ENCODE measurements around the gene TLCD1.
"Not testable (repeated sequence)": the region's sequence is repeated elsewhere in the genome, so short reads cannot be mapped to it uniquely, and the experiment has no call there.

The TLCD1 gene

GRCh38 chr17:28725660-28726225, 290 bp downstream of the TLCD1 start:
- in situ Hi-C loops (cut with HindIII; ENCODE audit: low pct_ligation_motif_present, low sequenced_read_pairs): no loop called here
- no peaks in the 10 kb centered on the region for H3K27me3 ChIP-seq (replicated peaks)
- no peak for TF ChIP-seq CTCF (IDR thresholded peaks at IDR 0.05; ENCODE audit: low read depth, low read length, missing control alignments)
- H3K4me3 ChIP-seq (ENCODE audit: low read depth, low read length): peak overlapping the region; percentile 70
- H3K36me3 ChIP-seq (replicated peaks): peaks cover 41% of the 10 kb centered on the region
- H3K27ac ChIP-seq: peak overlapping the region; percentile 50
- peak; percentile 42 for DNase-seq

- Histone ChIP-seq H3K27me3 (replicated peaks) (no peaks in the 10 kb centered on the region), H3K27ac (peak overlapping the region; percentile 50), H3K36me3 (replicated peaks) (peaks cover 43% of the 10 kb centered on the region), H3K4me3 (ENCODE audit: low read depth, low read length) (peak overlapping the region; percentile 70)
- TF ChIP-seq CTCF (IDR thresholded peaks at IDR 0.05; ENCODE audit: low read depth, low read length, missing control alignments): peak; percentile 19
- peak; percentile 47 for DNase-seq
- in situ Hi-C loops (cut with HindIII; ENCODE audit: low pct_ligation_motif_present, low sequenced_read_pairs): no loop called here
These were observed 820 bp downstream of the TLCD1 start for GRCh38 chr17:28725166-28725659.

GRCh38 chr17:28724500-28725165, 1.4 kb downstream of the TLCD1 start:
- Histone ChIP-seq H3K27ac (peak overlapping the region; percentile 50), H3K36me3 (replicated peaks) (peaks cover 43% of the 10 kb centered on the region), H3K27me3 (replicated peaks) (no peaks in the 10 kb centered on the region), H3K4me3 (ENCODE audit: low read depth, low read length) (peak overlapping the region; percentile 70)
- TF ChIP-seq CTCF (IDR thresholded peaks at IDR 0.05; ENCODE audit: low read depth, low read length, missing control alignments): no peak
- DNase-seq: no peak
- in situ Hi-C loops (cut with HindIII; ENCODE audit: low pct_ligation_motif_present, low sequenced_read_pairs): no loop called here

- DNase-seq; H3K27ac ChIP-seq; H3K27me3 ChIP-seq (replicated peaks); H3K4me3 ChIP-seq (ENCODE audit: low read depth, low read length); in situ Hi-C loops (cut with HindIII; ENCODE audit: low pct_ligation_motif_present, low sequenced_read_pairs): not testable (repeated sequence)
- peaks cover 43% of the 10 kb centered on the region for H3K36me3 ChIP-seq (replicated peaks)
These were observed 2.1 kb downstream of the TLCD1 start for GRCh38 chr17:28723836-28724499.

GRCh38 chr17:28723159-28723835, 2.7 kb downstream of the TLCD1 start:
- in situ Hi-C loops (cut with HindIII; ENCODE audit: low pct_ligation_motif_present, low sequenced_read_pairs): no loop called here
- peaks cover 43% of the 10 kb centered on the region for H3K36me3 ChIP-seq (replicated peaks)
- no peaks in the 10 kb centered on the region for H3K27me3 ChIP-seq (replicated peaks)
- DNase-seq: no peak
- no peak for TF ChIP-seq CTCF (IDR thresholded peaks at IDR 0.05; ENCODE audit: low read depth, low read length, missing control alignments)
- no peak overlapping the region for H3K4me3 ChIP-seq (ENCODE audit: low read depth, low read length)
- no peak overlapping the region for H3K27ac ChIP-seq
